ENCODE measurements around the gene ELMO1. TPM values are rescaled to one million over a fixed set of nuclear protein-coding genes. Genes with fewer than 3 reads are reported as not detected.

The ELMO1 gene
- polyA plus RNA-seq, 1 donor (not counting 4 experiments of a cell fraction or from before 2014, with no cell fraction given) = not detected

- no peaks in the 10 kb centered on the region for H3K27me3 ChIP-seq (ENCODE audit: control insufficient read depth, extremely low read depth, insufficient read depth, low read length)
- H3K9ac ChIP-seq (ENCODE audit: control insufficient read depth, extremely low read depth, insufficient read depth, low read length) = no peak overlapping the region
- TF ChIP-seq CTCF (optimal IDR thresholded peaks at IDR 0.05 in 1 of 3, IDR thresholded peaks at IDR 0.05 in 1 of 3, conservative IDR thresholded peaks at IDR 0.05 in 1 of 3; ENCODE audit: extremely low read depth in 1 of 3, insufficient read depth in 2 of 3, low read length in 3 of 3) (no peak), EZH2 (IDR thresholded peaks at IDR 0.05; ENCODE audit: low read length) (no peak)
- H2AFZ ChIP-seq (ENCODE audit: control insufficient read depth, low read length) = no peak overlapping the region
- H3K79me2 ChIP-seq (ENCODE audit: control insufficient read depth, insufficient read depth, low read length) = no peaks in the 10 kb centered on the region
- no peaks in the 10 kb centered on the region for H3K4me1 ChIP-seq (ENCODE audit: control insufficient read depth, extremely low read depth, insufficient read depth, low read length)
- no peak for FAIRE-seq
- no peaks in the 10 kb centered on the region for H3K9me3 ChIP-seq (ENCODE audit: control insufficient read depth, low read depth, low read length)
- no peaks in the 10 kb centered on the region for H3K9me1 ChIP-seq (ENCODE audit: control insufficient read depth, extremely low read depth, insufficient read depth, low read length)
- no peak for DNase-seq (ENCODE audit: low read depth, low spot score)
- no peak overlapping the region for H3K4me3 ChIP-seq (ENCODE audit: control insufficient read depth in 2 of 3, extremely low read depth in 1 of 3, insufficient read depth in 2 of 3, low read depth in 1 of 3, low read length in 3 of 3)
- no peaks in the 10 kb centered on the region for H4K20me1 ChIP-seq (ENCODE audit: control insufficient read depth, extremely low read depth, insufficient read depth, low read length)
- dilution Hi-C loops (cut with MboI; ENCODE audit: extremely low pct_ligation_motif_present, low sequenced_read_pairs) = no loop called here
- H3K27ac ChIP-seq (ENCODE audit: control insufficient read depth, insufficient read depth, low read length) = no peak overlapping the region
- H3K36me3 ChIP-seq (ENCODE audit: control insufficient read depth in 2 of 2, extremely low read depth in 1 of 2, insufficient read depth in 2 of 2, low read length in 2 of 2) = no peaks in the 10 kb centered on the region
- H3K4me2 ChIP-seq (ENCODE audit: control insufficient read depth, extremely low read depth, insufficient read depth, low read depth, low read length) = no peak overlapping the region
Observed at GRCh38 chr7:37084303-37084702, 364.4 kb downstream of the ELMO1 start.

DNA sequence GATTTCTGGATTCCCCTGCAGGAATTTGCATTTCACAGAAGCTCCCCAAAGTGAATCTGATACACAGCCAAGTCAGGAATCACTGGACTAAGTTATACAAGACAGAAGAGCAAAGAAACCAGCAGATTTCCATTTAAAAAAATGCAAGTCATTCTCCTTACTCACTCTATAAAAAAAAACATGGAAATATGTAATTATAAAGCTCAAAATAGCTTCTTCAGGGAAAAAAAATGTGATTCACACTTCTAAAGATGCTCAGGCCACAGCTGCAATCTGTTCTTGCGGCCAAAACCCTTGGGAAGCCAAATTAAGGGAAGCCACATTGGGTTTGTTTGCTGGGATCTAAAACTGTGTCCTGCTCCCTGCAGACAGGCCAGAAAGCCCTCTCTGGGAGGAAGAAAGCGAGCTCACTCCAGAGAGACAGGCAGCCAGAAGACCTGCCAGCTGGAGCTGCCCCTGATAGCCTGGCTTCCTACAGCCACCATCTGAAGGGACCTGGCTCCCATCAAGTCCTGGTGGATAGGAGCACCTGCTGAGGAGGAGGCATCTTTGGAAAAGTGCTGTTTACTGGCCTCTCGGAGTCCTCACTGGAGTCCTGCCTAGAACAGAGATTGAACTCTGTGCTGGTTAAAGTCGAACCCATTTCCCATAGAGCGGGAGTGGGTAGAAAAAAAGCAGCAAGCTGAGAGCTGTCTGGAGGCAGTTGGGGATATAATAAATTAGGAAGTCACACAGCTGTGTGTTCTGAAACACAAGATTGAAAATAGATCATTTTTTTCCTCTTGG is 365.2 kb downstream of the ELMO1 start:
- no peak overlapping the region for H2AFZ ChIP-seq (ENCODE audit: control insufficient read depth, low read length)
- H3K4me1 ChIP-seq (ENCODE audit: control insufficient read depth, extremely low read depth, insufficient read depth, low read length) = no peaks in the 10 kb centered on the region
- FAIRE-seq (no peak), DNase-seq (ENCODE audit: low read depth, low spot score) (no peak)
- no peak overlapping the region for H3K27ac ChIP-seq (ENCODE audit: control insufficient read depth, insufficient read depth, low read length)
- no peaks in the 10 kb centered on the region for H3K27me3 ChIP-seq (ENCODE audit: control insufficient read depth, extremely low read depth, insufficient read depth, low read length)
- no peaks in the 10 kb centered on the region for H3K79me2 ChIP-seq (ENCODE audit: control insufficient read depth, insufficient read depth, low read length)
- TF ChIP-seq EZH2 (IDR thresholded peaks at IDR 0.05; ENCODE audit: low read length) = no peak
- no peak for TF ChIP-seq CTCF (optimal IDR thresholded peaks at IDR 0.05 in 1 of 3, IDR thresholded peaks at IDR 0.05 in 1 of 3, conservative IDR thresholded peaks at IDR 0.05 in 1 of 3; ENCODE audit: extremely low read depth in 1 of 3, insufficient read depth in 2 of 3, low read length in 3 of 3)
- no peaks in the 10 kb centered on the region for H3K9me1 ChIP-seq (ENCODE audit: control insufficient read depth, extremely low read depth, insufficient read depth, low read length)
- dilution Hi-C loops (cut with MboI; ENCODE audit: extremely low pct_ligation_motif_present, low sequenced_read_pairs) = no loop called here
- no peaks in the 10 kb centered on the region for H3K36me3 ChIP-seq (ENCODE audit: control insufficient read depth in 2 of 2, extremely low read depth in 1 of 2, insufficient read depth in 2 of 2, low read length in 2 of 2)
- H3K9me3 ChIP-seq (ENCODE audit: control insufficient read depth, low read depth, low read length) = no peaks in the 10 kb centered on the region
- H3K4me3 ChIP-seq (ENCODE audit: control insufficient read depth in 2 of 3, extremely low read depth in 1 of 3, insufficient read depth in 2 of 3, low read depth in 1 of 3, low read length in 3 of 3) = no peak overlapping the region
- H3K9ac ChIP-seq (ENCODE audit: control insufficient read depth, extremely low read depth, insufficient read depth, low read length) = no peak overlapping the region
- H3K4me2 ChIP-seq (ENCODE audit: control insufficient read depth, extremely low read depth, insufficient read depth, low read depth, low read length) = no peak overlapping the region
- H4K20me1 ChIP-seq (ENCODE audit: control insufficient read depth, extremely low read depth, insufficient read depth, low read length) = no peaks in the 10 kb centered on the region

Data from keratinocyte (primary cell).